Right atrium auricular region (tissue), 2 donors: ENCODE measurements around the gene METTL24. TPM values are rescaled to one million over a fixed set of nuclear protein-coding genes. Genes with fewer than 3 reads are reported as not detected.

ENCODE experiments used
- DNase-seq: peaks from one replicate; pipeline ENCODE4 v3.0.0-alpha.2; 2019; ENCODE audit warnings: low spot score
- H3K27ac ChIP-seq, 2 donors: fragments of 200-600 bp; sonication (generic); 1 replicate in 1 of 2; 2 replicates in 1 of 2; pipeline ENCODE4 v1.5.1; 2016 to 2019
- H3K27me3 ChIP-seq, 2 donors: fragments of 200-600 bp; sonication (generic); one replicate each; pipeline versions ENCODE4 v1.5.1 to v1.6.0; 2017 to 2019
- H3K36me3 ChIP-seq: fragments of 200-600 bp; sonication (generic); one replicate; pipeline ENCODE4 v1.5.1; 2016
- H3K4me1 ChIP-seq, 2 donors: fragments of 200-600 bp; sonication (generic); one replicate each; pipeline versions ENCODE4 v1.5.1 to v1.6.0; 2017 to 2019
- H3K4me3 ChIP-seq, 2 donors: fragments of 200-600 bp; sonication (generic); 1 replicate in 1 of 2; 2 replicates in 1 of 2; pipeline ENCODE4 v1.5.1; 2017 to 2019; ENCODE audit warnings: mild to moderate bottlenecking in 1 of 2, moderate library complexity in 1 of 2
- H3K9me3 ChIP-seq, 2 donors: fragments of 200-600 bp; sonication (generic); one replicate each; pipeline ENCODE4 v1.5.1; 2019
- total RNA-seq, 2 donors: library from RNA; depleted of rRNA; stranded (reverse); fragments of >200 nt; gene quantifications; one replicate each; pipeline ENCODE4 v1.1.0, GENCODE V29; 2016
- TF ChIP-seq, protein P1 (sequence below), 2 donors: fragments of 200-600 bp; sonication (generic); IDR thresholded peaks; one replicate each; pipeline ENCODE4 v1.5.1; 2019; ENCODE audit warnings: antibody characterized with exemption in 2 of 2

The METTL24 gene
- total RNA-seq, 2 donors from 2014 or later, result 1.2 to 1.5 TPM

DNA sequence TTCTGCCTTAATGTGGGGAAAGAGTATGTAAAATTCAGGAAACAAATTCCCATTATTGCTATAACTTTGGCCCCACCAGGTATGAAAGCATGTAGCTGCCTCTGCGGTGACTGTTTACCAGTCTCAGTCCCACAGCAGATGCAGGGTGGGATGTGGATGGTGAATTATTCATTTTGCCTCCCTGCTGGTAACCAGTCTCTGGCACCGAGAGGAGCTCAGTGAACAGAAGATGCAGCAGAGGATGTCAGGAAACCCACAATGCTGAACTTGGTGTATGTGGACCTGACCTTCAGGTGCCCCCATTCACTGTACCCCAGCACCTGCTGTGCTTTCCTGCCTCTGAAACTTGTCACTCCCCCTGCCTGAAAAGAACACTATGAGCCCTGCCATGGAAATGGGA is 8.8 kb upstream of the METTL24 start:
- H3K9me3 ChIP-seq, result no peaks in the 10 kb centered on the region
- H3K27ac ChIP-seq, result no peak overlapping the region
- TF ChIP-seq, protein P1, sequence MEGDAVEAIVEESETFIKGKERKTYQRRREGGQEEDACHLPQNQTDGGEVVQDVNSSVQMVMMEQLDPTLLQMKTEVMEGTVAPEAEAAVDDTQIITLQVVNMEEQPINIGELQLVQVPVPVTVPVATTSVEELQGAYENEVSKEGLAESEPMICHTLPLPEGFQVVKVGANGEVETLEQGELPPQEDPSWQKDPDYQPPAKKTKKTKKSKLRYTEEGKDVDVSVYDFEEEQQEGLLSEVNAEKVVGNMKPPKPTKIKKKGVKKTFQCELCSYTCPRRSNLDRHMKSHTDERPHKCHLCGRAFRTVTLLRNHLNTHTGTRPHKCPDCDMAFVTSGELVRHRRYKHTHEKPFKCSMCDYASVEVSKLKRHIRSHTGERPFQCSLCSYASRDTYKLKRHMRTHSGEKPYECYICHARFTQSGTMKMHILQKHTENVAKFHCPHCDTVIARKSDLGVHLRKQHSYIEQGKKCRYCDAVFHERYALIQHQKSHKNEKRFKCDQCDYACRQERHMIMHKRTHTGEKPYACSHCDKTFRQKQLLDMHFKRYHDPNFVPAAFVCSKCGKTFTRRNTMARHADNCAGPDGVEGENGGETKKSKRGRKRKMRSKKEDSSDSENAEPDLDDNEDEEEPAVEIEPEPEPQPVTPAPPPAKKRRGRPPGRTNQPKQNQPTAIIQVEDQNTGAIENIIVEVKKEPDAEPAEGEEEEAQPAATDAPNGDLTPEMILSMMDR (IDR thresholded peaks at IDR 0.05), result no peak
- no peaks in the 10 kb centered on the region for H3K27me3 ChIP-seq
- no peak for DNase-seq
- no peaks in the 10 kb centered on the region for H3K4me1 ChIP-seq
- no peaks in the 10 kb centered on the region for H3K36me3 ChIP-seq
- H3K4me3 ChIP-seq, result no peak overlapping the region

DNA sequence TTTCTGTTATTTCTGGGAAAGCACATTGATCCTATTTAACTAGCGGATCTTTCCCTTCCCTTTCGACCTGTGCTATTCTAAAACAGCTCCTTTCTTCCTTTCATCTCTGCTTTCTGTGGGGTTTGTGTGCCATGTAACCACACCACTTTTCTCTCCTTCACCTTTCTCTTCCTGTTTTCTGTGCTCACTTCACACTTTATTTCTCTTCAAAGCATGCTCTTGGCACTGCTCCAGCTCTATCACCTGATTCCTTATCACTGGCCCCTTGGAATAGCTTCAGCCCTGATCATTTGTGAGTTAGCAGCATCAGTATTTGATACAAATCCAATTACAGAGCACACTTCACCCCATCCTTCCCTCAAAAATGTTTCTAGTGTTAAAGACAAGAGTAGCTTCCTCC is 8.1 kb upstream of the METTL24 start:
- H3K27ac ChIP-seq, result no peak overlapping the region
- no peaks in the 10 kb centered on the region for H3K9me3 ChIP-seq
- H3K4me3 ChIP-seq, result no peak overlapping the region
- H3K36me3 ChIP-seq, result no peaks in the 10 kb centered on the region
- no peaks in the 10 kb centered on the region for H3K27me3 ChIP-seq
- H3K4me1 ChIP-seq, result no peaks in the 10 kb centered on the region
- TF ChIP-seq, protein P1 (IDR thresholded peaks at IDR 0.05), result no peak
- no peak for DNase-seq

DNA sequence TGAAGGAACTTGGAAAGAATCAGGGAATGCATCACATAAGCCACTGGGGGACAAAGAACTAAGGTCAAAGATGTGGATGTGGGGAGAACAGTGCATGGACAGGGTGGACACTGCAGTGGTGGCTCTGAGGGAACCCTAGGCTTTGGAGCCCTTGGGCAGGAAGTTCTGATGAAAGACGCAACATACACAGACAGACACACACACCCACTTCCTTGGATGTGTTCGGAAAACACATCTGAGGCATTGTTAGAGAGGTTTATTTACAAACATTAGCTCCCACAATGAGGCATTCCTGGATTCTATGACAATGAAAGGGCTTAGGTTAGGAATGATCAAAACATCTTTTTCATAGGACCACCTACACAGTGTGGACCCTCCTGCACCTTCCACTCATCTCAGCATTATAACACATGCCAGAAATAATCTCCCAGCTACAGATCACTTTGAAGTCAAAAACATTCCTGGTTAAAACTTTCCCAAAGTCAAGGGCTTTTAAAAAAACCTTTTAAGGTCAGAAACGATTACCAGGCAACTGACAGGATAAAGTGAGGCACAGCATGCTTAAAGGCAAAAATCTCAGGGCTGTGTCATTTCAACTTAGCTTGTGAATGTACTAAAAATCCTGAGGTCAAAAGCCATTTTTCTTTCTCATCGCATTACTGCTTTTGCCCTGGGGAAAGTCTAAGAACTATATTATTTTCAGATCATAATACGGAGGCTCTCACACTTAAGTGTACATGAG is 6.4 kb upstream of the METTL24 start:
- Histone ChIP-seq H3K9me3 (no peaks in the 10 kb centered on the region), H3K4me3 (no peak overlapping the region), H3K36me3 (no peaks in the 10 kb centered on the region), H3K27me3 (no peaks in the 10 kb centered on the region), H3K4me1 (no peaks in the 10 kb centered on the region), H3K27ac (peak overlapping the region in 1 of 2 donors; percentile 11)
- TF ChIP-seq, protein P1 (IDR thresholded peaks at IDR 0.05), result no peak
- no peak for DNase-seq

DNA sequence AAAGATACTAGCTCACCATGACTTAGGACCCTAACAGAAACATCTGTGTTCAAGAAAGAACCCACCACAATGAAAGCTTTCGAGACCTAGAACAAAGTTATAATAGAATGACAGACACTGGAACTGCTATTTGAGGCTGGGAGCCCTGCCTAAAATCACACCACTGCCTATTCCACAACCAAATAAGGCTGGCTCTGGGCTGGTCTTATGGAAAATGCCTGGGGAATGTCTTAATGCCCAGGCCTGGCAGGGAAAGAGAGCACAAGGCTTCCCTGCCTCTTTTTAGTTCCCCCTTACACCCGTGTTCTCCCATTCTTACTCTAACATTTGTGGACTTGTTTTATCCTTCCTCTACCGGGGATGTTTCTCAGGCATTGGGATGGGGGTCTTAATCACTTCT is 5.6 kb upstream of the METTL24 start:
- Histone ChIP-seq H3K4me3 (no peak overlapping the region), H3K36me3 (no peaks in the 10 kb centered on the region), H3K4me1 (no peaks in the 10 kb centered on the region), H3K27me3 (no peaks in the 10 kb centered on the region), H3K27ac (peak overlapping the region in 1 of 2 donors; percentile 11), H3K9me3 (no peaks in the 10 kb centered on the region)
- no peak for DNase-seq
- TF ChIP-seq, protein P1 (IDR thresholded peaks at IDR 0.05), result no peak

DNA sequence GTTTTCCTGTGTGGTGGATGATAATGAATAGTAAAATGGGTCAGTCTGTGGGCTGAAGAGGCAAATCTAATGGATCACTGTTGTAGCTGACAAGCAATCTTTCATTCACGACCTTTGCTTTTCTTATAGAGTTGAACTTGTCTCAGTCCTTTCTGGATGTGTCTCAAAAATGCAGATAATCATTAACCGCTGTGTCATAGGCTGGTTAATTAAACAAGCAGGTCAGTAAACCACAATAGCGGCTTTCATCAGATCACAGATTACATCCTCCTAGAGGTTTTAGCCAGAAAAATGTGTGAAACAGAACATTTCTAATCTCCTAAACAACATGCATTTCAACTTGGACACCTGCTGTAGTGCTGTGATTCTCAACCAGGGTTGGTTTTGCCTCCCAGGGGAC is 2.5 kb upstream of the METTL24 start:
- Histone ChIP-seq H3K4me3 (no peak overlapping the region), H3K36me3 (no peaks in the 10 kb centered on the region), H3K27me3 (no peaks in the 10 kb centered on the region), H3K27ac (no peak overlapping the region), H3K4me1 (peaks cover 0 to 5% of the 10 kb centered on the region in 2 donors), H3K9me3 (no peaks in the 10 kb centered on the region)
- TF ChIP-seq, protein P1 (IDR thresholded peaks at IDR 0.05), result no peak
- DNase-seq, result no peak

DNA sequence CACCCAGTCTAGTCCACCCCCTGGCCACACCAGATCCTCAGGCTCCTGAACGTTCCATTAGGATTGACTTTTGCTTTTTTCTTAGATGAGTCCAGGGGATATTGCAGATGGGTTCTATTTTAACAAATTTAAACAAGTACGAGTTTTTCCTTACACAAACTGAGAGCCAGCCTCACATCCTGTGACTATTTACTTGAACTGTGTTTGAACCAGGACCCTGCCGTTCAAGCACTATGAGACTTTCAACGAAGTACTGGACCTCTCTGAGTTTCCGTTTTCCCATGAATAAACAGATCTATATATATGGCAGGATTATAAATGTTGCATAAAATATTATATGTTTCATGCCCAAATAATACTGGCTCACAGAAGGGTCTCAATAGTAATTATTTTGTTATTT is 1.4 kb upstream of the METTL24 start:
- no peaks in the 10 kb centered on the region for H3K27me3 ChIP-seq
- TF ChIP-seq, protein P1 (IDR thresholded peaks at IDR 0.05), result no peak
- peaks cover 0 to 5% of the 10 kb centered on the region in 2 donors for H3K4me1 ChIP-seq
- no peaks in the 10 kb centered on the region for H3K9me3 ChIP-seq
- no peak overlapping the region for H3K4me3 ChIP-seq
- H3K27ac ChIP-seq, result no peak overlapping the region
- DNase-seq, result no peak
- H3K36me3 ChIP-seq, result no peaks in the 10 kb centered on the region
